SH-SY5Y (cell line): Measurements from ENCODE around the gene TMEM165.

Experiments used
- GATA2 ChIP-seq: IDR thresholded peaks from 2 replicates; pipeline ENCODE4 v1.6.1; 2011; ENCODE audit warnings: mild to moderate bottlenecking, low read depth, low read length
- GATA3 ChIP-seq: IDR thresholded peaks from 2 replicates; pipeline ENCODE4 v1.6.1; 2011; ENCODE audit warnings: low read depth, mild to moderate bottlenecking, low read length, moderate library complexity

The TMEM165 gene

DNA sequence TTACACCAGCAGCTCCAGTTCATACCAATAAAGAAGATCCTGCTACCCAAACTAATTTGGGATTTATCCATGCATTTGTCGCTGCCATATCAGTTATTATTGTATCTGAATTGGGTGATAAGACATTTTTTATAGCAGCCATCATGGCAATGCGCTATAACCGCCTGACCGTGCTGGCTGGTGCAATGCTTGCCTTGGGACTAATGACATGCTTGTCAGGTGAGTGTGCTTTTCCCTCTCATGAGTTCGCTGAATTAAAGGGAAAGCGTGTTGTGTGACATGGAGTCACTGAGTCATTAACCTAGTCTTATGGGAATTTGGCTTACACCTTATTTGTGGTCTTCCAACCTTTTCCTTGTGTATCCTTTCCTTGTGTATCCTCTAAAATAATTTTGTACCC lies 15.9 kb downstream of the TMEM165 start:
- no peak for TF ChIP-seq GATA2
- no peak for TF ChIP-seq GATA3

DNA sequence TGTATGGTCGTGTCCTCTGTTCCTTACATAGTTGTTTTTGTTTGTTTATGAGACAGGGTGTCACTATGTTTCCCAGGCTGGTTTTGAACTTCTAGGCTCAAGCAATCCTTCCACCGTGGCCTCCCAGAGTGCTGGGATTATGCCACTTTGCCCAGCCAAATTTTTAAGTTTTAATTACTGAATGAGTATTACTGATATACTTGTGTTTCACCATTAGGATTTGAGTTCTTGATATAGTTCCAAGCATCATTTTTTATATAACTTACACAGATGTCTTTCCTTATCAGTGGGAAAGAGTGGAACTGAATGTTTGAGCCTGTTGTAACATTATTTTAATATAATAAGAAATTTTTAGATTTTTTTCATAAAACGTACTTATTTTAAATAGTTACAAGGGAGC lies 20.4 kb downstream of the TMEM165 start:
- TF ChIP-seq GATA2 (no peak), GATA3 (no peak)

DNA sequence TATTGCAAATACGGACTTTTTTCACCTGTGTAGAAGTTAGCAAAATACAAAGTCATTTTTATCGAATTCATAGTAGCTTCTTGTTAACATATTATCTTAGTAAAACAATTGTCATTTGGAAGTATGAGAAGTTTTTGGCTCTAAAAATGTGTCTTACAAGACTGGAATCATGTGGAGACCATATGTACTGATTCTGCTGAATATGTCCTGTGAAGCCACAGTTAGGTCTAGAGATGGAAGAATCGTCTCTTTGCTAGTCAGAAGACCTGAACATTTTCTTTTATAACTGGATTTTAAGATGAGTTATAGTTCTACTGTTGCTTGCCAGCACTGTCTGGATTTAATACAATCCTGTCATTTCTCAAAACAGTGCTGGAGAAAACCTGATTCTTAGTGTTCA lies 29.0 kb downstream of the TMEM165 start:
- TF ChIP-seq GATA2 = no peak
- no peak for TF ChIP-seq GATA3

DNA sequence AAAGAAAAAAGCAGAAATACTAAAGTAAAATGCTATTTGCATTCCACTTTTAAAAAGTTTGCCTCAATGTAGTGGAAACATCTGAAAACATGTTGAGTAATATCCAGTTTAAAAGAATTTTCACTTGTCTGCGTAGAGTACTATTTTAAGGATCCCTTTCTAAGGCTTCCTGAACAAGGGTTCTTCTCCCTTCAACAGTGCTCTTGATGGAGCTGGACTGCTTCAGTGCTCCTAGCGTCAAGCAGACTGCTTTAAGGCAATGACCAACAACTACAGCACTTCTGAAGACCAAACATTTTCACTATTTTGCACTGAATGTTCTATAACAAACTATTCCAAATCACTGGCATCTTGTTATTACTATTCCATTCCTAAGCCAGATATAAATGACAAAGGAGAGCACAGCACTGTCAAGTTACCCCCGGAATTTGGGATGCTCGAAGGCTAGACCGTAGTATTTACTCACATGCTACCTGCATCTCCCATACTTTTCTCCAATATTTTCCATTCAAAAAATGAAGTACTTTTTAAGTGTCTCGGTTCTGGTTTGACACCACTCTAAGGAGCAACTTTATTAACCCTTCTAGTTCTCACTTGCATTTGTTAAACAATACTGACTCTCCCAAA lies 36.1 kb downstream of the TMEM165 start:
- TF ChIP-seq GATA3 (no peak), GATA2 (no peak)

DNA sequence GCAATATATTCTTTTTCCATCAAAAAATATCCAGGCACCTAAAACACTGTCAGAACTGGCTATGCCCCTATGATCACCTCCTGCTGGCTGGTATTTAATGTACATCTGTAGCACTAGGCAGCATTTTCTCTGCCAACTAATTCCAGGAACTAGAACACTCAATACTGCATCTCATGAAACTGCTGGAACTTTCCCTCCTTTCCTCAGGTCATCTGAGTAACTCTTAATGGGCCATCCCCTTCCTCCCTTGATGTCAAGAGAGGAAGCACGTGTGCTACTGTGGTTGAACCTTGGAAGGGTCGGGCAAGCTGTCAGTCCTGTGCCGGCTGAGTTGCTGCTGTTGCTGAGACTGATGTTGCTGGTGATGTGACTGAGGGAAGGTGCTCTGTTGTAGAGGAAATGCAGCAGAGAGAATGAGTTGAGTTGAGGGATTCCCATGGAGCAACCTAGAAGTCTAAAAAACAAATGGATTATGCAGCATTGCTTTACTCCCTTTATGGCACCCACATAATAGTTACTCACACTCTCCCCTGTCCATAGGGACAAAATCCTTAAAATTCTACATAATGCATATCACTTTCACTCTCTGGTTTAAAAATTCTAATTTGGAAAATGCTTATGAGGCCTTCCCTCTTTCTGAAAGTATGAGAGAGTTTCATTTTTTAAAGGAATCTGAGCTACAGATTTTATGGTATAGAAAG lies 39.5 kb downstream of the TMEM165 start:
- no peak for TF ChIP-seq GATA3
- TF ChIP-seq GATA2 = no peak

DNA sequence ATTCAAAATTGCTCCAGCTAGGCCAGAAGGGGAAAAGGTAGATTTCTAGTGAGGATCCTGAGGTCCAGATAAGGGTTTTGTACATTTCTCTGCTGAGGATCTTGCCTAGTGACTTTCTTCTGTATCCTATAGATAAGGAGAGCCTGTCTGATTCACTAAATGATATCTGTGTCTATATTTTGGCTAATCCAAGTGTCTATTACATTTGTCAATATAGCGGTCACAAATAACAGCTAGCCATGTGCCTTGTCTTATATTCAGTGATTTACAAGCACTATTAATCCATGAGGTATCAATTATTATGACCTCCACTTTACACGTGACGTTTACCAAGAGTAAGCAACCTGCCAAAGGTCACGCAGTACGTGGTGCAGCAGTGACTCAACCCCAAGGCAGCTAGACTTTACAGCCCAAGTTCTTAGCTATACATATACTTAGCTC lies 41.6 kb downstream of the TMEM165 start:
- TF ChIP-seq GATA2 = no peak
- no peak for TF ChIP-seq GATA3

DNA sequence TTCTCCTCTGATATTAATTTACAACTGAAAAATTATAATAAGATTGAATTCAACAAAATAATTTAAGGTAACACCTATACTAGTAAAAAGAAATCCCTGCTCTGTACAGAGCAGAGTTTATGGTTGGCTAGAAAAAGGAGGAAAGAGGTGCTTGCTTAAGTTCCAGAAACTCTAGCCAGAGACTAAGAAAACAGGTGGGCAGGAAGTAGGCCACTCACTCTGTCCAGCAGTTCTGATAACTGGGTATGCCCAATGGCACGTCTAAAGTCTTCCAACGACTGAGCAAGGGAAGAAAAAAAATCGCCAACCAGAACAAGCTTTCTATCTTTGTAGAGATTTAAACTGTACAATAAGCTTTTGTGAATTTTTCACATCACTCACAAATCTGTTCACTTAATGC lies 42.1 kb downstream of the TMEM165 start:
- TF ChIP-seq GATA3 (no peak), GATA2 (no peak)

DNA sequence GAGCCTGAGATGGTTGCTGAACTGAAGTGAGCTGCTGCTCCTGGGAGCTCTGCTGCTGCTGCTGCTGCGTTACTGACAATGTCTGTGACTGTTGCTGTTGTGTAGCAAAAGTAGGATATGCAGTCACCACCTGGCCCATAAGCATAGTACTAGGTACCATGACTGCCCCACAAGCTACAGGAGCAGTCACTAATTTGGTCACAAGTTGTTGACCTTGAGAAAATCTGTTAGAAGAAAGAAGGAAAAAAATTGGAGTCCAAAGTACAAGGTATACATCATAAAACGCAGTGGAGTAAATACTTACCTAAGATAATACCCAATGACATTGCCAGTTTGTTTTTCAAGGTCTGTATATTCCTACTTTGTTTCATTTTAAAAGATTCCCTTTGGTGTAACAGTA lies 42.6 kb downstream of the TMEM165 start:
- TF ChIP-seq GATA3 (no peak), GATA2 (no peak)

DNA sequence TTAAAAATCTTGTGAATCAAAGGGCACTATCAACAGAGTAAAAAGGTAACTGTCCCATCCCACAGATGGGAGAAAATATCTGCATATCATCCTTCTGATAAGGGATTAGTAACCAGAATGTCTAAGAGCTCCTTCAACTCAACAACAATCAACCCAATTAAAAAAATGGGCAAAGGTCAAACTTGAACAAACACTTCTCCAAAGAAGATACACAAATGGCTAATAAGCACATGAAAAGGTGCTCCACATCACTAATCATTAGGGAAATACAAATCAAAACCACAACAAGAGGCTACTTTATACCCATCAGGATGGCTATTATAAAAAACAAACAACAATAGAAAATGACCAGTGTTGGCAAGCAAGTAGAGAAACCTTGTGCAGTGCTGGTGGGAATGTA lies 43.3 kb downstream of the TMEM165 start:
- TF ChIP-seq GATA3 (no peak), GATA2 (no peak)

DNA sequence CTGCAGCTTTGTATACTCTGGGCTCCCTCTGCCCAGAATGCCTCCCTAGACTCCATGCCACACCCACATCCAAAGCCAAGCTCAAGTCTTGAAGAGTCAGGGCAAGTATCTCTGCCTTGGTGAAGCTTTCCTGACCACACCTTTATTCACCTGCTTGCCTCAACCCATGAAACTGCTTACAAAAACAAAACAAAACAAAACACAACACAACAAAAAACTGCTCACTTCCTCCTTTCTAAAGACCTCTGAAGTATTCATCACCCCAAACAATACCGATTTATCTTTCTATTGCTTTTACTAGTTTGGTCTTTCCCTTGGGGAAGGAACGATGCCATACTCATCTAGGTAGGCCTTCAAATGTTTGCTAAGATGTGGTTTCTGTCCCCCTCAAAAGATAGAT lies 45.0 kb downstream of the TMEM165 start:
- TF ChIP-seq GATA3 = no peak
- no peak for TF ChIP-seq GATA2

DNA sequence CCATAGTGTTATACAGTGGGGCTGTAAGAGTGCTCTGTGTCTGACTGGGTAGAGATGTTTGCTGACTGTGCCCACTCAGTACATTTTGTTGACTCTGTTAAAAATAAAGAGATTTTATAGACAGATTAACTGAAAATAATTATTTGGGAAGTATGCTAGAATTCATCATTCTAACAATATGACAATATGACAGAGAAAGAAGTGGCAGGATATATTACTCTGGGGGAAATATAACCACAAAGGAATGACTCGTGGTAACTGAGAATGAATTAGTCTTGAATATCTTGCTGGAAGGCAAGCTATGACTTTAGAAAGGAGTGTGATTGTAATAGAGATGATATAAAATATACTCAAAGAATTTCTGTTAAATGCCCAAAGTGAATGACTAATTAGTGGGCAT lies 46.8 kb downstream of the TMEM165 start:
- TF ChIP-seq GATA2 (no peak), GATA3 (no peak)

DNA sequence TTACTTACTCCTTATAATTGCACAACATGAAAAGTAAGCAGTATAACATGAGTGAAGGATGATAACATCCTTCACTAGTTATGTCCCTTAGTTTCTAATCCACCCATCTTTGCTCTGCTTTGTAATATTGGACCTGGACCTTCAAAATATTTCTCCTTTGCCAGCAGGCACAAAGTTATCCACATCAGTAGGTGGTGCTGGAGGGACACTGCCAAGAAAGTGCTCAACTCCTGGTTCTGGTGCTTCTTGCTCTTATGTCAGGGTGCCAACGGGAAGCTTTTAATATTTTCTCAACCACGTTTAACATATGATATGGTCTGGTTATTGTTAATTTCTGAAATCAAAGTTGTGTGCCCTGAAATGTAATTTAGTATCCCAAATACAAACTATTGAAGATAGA lies 49.1 kb downstream of the TMEM165 start:
- TF ChIP-seq GATA2 = no peak
- no peak for TF ChIP-seq GATA3

DNA sequence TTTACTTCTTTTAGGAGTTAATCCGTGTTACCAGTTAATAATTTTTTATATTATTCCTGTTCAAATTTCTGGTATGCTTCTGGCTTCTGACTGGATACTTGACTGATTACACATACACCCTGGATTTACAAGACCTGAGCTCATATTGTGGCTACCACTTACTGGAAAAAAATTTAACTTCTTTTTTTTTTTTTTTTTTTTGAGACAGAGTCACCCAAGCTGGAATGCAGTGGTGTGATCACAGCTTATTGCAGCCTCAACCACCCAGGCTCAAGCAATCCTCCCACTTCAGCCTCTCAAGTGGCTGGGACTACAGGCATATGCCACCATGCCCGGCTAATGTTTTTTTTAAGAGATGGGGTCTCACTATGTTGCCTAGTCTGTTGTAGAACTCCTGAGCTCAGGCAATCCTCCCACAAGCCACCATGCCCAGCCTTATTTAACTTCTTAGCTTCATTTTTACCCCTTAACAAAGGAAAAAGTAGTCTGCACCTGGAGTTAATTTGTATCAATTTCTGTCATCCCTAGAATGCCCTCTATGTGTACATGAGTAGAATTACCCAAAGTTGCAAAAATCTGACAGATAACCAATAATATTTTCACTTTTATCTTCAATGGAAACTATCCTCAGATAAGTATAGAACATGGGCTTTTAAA lies 50.3 kb downstream of the TMEM165 start:
- no peak for TF ChIP-seq GATA2
- no peak for TF ChIP-seq GATA3

DNA sequence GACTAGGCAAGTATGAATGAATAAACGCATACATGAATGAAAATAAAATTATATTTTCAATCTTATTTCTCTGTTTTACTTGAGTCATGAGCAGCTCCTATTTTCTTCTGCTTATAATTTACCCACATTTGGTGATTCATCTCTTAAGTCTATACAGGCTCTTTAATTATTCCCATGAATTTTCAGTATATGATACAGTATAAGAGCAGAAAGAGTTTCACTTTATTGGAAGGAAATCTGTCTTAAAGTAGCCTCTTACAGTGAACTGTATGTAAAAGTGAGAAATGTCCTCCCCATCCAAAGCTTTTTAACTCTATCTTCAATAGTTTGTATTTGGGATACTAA lies 50.8 kb downstream of the TMEM165 start:
- no peak for TF ChIP-seq GATA3
- TF ChIP-seq GATA2 = no peak

DNA sequence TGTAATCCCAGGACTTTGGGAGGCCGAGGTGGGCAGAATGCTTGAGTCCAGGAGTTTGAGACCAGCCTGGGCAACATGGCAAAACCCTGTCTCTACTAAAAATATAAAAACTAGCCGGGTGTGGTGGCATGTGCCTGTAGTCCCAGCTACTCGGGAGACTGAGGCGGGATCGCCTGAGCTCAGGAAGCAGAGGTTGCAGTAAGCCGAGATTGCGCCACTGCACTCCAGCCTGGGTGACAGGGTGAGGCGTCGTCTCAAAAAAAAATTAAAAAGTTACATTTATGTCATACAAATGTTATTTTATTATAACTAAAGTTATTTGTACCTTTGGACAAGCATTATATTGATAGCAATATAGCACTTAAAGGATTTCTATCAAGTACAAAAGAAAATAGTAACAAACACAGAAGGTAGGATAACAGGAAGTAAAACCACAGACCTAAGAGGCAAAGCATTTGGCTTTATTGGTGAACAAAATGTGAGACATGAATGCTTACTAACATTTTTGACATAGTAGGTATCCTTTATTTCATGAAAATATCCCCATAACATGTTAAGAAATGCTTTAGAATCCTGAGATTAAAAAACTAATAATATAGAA lies 51.5 kb downstream of the TMEM165 start:
- no peak for TF ChIP-seq GATA2
- no peak for TF ChIP-seq GATA3

DNA sequence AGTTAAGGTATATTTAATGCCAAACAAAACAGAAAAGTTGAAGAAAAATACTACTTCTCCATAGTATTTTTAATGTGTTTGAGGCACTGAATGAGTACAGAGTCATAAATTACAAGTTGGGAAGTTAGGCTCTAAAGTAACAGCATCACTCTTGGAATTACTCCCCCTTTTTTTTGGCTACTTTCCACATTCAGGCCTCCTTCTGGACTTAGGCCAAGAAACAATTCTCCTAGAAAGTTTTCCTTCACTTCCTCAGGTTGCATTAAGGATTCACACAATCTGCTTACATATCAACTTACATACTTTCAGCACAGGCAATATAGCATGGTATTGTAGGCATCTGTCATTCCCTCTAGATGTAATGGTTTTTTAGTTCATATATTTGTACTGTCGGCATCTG lies 52.1 kb downstream of the TMEM165 start:
- TF ChIP-seq GATA3 = no peak
- TF ChIP-seq GATA2 = no peak
